Fibroblast of villous mesenchyme (primary cell): Measurements from ENCODE around the gene RFX4. TPM values are rescaled to one million over a fixed set of nuclear protein-coding genes. Genes with fewer than 3 reads are reported as not detected.
"Not testable (repeated sequence)": the region's sequence is repeated elsewhere in the genome, so short reads cannot be mapped to it uniquely, and the experiment has no call there.

Experiments
- DNase-seq: peaks from one replicate; pipeline ENCODE4 v3.0.0-alpha.2; 2010; ENCODE audit warnings: low read depth
- H3K4me3 ChIP-seq: 2 replicates; pipeline ENCODE4 v1.5.1; 2011; ENCODE audit warnings: low read depth, mild to moderate bottlenecking, low read length
- total RNA-seq: library from RNA; depleted of rRNA; stranded (reverse); fragments of >200 nt; gene quantifications from 2 replicates; pipeline ENCODE4 v1.2.3, GENCODE V29; 2012
- TF ChIP-seq, protein P1 (sequence below): IDR thresholded peaks from 2 replicates; pipeline ENCODE4 v1.5.1; 2012; ENCODE audit warnings: low read depth, mild to moderate bottlenecking, low read length; ENCODE audit not compliant: insufficient read depth

RFX4 gene
- total RNA-seq, 1 donor, result not detected

GRCh38 chr12:106601496-106601895 is 18.7 kb downstream of the RFX4 start:
- no peak overlapping the region for H3K4me3 ChIP-seq
- no peak for DNase-seq
- TF ChIP-seq, protein P1, sequence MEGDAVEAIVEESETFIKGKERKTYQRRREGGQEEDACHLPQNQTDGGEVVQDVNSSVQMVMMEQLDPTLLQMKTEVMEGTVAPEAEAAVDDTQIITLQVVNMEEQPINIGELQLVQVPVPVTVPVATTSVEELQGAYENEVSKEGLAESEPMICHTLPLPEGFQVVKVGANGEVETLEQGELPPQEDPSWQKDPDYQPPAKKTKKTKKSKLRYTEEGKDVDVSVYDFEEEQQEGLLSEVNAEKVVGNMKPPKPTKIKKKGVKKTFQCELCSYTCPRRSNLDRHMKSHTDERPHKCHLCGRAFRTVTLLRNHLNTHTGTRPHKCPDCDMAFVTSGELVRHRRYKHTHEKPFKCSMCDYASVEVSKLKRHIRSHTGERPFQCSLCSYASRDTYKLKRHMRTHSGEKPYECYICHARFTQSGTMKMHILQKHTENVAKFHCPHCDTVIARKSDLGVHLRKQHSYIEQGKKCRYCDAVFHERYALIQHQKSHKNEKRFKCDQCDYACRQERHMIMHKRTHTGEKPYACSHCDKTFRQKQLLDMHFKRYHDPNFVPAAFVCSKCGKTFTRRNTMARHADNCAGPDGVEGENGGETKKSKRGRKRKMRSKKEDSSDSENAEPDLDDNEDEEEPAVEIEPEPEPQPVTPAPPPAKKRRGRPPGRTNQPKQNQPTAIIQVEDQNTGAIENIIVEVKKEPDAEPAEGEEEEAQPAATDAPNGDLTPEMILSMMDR, result no peak

GRCh38 chr12:106602076-106602475 is 19.3 kb downstream of the RFX4 start:
- DNase-seq, result no peak
- H3K4me3 ChIP-seq, result no peak overlapping the region
- TF ChIP-seq, protein P1, result no peak

GRCh38 chr12:106605254-106605653 is 22.4 kb downstream of the RFX4 start:
- no peak for DNase-seq
- no peak overlapping the region for H3K4me3 ChIP-seq
- TF ChIP-seq, protein P1, result no peak

- H3K4me3 ChIP-seq, DNase-seq: not testable (repeated sequence)
These were observed 37.8 kb downstream of the RFX4 start for GRCh38 chr12:106620588-106620987.

DNA sequence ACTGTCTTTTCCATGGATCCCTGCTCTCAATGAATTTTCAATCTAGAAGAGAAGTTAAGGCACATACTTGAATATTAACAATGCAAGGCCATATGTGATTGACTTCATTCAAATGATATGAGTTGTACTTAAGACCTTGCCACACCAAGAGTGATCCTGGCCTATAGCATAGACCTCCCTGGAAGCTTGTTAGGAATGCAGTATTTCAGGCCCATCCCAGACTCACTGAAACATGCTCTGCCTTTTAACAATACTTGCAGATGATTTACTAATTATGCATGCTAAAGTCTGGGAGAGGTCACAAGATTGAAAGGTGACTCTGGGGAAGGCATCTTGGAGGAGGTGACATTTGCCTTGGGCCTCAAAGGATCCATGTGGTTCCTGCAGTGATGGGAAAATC is 43.2 kb downstream of the RFX4 start:
- H3K4me3 ChIP-seq, result no peak overlapping the region
- DNase-seq, result no peak
- TF ChIP-seq, protein P1, result no peak

DNA sequence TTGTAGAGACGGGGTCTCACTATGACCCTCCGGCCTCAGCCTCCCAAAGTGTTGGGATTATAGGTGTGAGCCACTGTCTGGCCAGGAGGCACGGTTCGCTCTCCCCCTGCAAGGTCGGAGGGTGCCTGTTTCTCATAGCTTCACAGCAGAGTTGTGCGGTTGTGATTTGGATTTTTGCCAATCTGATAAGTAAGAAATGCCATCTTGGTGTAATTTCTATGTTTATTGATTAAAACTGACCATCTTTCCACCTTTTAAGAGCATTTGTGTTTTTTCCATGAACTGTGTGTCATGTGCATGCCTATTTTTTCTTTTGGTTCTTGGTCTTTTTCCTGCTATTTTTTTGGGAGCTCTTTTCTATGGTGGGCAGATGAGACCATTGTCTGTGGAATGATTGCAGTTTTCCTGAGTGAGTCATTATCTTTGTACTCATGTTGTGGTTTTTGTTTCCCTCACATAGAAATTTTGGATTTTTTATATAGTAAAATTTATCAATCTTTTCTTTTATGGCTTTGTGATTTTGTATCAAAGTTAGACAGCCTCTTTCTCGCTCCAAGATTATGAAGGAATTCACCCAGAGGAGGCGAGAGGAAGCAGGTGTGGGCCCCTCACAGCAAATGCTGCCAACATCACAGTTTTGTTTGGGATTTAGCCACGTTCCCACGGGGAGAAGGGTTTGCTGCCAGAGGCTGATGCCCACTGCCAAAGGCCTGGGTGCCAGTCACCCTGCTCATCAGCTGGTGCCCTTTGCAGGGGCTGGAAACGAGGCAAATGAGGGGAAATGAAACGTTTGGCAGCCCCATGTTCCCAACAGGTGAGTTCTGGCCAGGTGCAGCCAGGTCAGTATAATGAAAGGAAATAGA is 47.2 kb downstream of the RFX4 start:
- no peak overlapping the region for H3K4me3 ChIP-seq
- DNase-seq, result peak; percentile 3
- TF ChIP-seq, protein P1, result no peak

DNA sequence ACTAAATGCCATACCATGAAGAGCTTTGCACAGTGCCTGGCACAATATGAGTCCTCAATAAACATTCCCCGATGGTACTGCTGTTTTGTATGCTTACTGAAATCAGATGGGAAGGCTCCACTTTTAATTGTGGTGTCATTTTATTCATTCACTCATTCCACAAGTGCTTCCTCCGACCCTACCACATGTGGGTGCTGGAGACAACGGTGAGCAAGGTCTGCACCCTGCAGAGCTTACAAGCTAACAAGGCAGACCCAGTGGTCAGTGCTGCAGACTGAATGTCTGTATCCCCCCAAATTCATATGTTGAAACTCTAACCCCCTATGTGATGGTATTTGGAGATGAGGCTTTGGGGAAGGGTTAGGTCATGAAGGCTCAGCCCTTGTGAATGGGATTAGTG is 48.3 kb downstream of the RFX4 start:
- TF ChIP-seq, protein P1, result no peak
- no peak overlapping the region for H3K4me3 ChIP-seq
- no peak for DNase-seq
